ENCODE results near the gene WDR90. TPM values are rescaled to one million over a fixed set of nuclear protein-coding genes. Genes with fewer than 3 reads are reported as not detected.

WDR90 gene
- total and polyA plus RNA-seq, 2 of the 13 experiments (the other 11 are each of a cell fraction or from before 2014, with no cell fraction given): 14.9 to 28.9 TPM

DNA sequence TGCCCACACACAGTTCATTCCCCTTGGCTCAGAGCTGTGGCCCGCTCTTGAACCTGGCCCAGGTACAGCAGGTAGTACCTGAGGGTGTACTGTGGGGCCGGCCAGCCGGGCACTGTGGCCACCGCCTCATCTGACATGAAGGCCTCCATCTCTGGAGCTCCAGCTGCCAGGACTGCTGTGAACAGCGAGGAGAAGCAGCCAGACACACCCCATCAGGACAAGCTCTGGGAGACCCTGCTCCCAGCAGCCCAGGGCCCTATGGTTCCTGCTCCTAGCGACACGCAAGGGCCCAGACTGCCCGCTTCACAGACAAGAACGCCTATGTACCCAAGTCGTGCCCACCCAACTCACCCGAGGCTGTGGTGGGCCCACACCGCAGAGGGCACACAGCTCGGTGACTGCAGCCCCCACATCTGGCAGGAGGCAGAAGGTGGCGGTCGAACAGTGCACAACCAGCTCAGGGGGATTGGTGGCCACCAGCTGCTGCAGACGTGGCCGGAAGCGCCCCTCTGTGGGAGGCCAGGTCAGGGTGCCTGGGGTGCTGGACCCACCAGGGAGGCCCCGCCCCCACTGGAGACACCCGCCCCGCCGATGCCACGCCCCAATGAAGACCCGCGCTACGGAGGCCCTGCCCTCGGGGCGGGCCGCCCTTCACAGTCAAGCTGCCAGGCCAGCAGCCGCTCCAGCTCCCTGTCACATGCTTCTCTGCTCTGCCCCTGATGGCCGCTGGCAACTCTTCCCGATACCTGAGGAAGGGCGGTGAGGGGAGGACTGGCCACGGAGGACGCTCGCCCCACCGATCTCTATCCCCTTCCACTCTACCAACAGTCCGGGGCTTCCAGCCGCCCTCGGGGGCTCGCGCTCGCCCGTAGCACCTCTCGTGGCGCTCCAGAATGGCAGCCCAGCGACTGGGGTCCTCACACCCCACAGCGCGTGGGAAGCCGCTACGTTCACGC is 30.0 kb downstream of the WDR90 start (continued):
- TF ChIP-seq, protein P1, sequence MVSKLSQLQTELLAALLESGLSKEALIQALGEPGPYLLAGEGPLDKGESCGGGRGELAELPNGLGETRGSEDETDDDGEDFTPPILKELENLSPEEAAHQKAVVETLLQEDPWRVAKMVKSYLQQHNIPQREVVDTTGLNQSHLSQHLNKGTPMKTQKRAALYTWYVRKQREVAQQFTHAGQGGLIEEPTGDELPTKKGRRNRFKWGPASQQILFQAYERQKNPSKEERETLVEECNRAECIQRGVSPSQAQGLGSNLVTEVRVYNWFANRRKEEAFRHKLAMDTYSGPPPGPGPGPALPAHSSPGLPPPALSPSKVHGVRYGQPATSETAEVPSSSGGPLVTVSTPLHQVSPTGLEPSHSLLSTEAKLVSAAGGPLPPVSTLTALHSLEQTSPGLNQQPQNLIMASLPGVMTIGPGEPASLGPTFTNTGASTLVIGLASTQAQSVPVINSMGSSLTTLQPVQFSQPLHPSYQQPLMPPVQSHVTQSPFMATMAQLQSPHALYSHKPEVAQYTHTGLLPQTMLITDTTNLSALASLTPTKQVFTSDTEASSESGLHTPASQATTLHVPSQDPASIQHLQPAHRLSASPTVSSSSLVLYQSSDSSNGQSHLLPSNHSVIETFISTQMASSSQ (IDR thresholded peaks at IDR 0.05; ENCODE audit: low read depth): no peak
- TF ChIP-seq, protein P1 (CRISPR knock-in tag; IDR thresholded peaks at IDR 0.05; ENCODE audit: borderline replicate concordance): peak; percentile 38; the same call in 1 of the 2 replicates
- TF ChIP-seq, protein P2, sequence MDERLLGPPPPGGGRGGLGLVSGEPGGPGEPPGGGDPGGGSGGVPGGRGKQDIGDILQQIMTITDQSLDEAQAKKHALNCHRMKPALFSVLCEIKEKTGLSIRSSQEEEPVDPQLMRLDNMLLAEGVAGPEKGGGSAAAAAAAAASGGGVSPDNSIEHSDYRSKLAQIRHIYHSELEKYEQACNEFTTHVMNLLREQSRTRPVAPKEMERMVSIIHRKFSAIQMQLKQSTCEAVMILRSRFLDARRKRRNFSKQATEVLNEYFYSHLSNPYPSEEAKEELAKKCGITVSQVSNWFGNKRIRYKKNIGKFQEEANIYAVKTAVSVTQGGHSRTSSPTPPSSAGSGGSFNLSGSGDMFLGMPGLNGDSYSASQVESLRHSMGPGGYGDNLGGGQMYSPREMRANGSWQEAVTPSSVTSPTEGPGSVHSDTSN (CRISPR knock-in tag; IDR thresholded peaks at IDR 0.05): no peak
- TF ChIP-seq ZNF292 (CRISPR knock-in tag; IDR thresholded peaks at IDR 0.05; ENCODE audit: borderline replicate concordance, low read depth): peak; percentile 48; the same call in 1 of the 2 replicates
- TF ChIP-seq DR1 (CRISPR knock-in tag; IDR thresholded peaks at IDR 0.05): no peak
- no peak for TF ChIP-seq MLXIP (CRISPR knock-in tag; IDR thresholded peaks at IDR 0.05; ENCODE audit: borderline replicate concordance)
- no peak for TF ChIP-seq HNRNPH1 (optimal IDR thresholded peaks at IDR 0.05; ENCODE audit: low read depth, low read length)
- no peak for TF ChIP-seq CREB3 (CRISPR knock-in tag; IDR thresholded peaks at IDR 0.05)
- TF ChIP-seq ZFY (CRISPR knock-in tag; IDR thresholded peaks at IDR 0.05): peak; percentile 58
- TF ChIP-seq HIVEP1 (CRISPR knock-in tag; IDR thresholded peaks at IDR 0.05): 0 out of 2 replicates have a peak, but pooled peaks have one; percentile 21
- peak; percentile 59; the same call in 1 of the 2 replicates for TF ChIP-seq MEIS1 (CRISPR knock-in tag; IDR thresholded peaks at IDR 0.05; ENCODE audit: borderline replicate concordance)
- no peak for TF ChIP-seq ZHX1 (CRISPR knock-in tag; IDR thresholded peaks at IDR 0.05; ENCODE audit: low read depth)
- no peak; the same call in 1 of the 2 replicates for TF ChIP-seq MTERF4 (CRISPR knock-in tag; IDR thresholded peaks at IDR 0.05)
